A549 treated with CORT108297 at 1 μM for 4 hours (cell line): ENCODE results near the gene ARFRP1. TPM values are rescaled to one million over a fixed set of nuclear protein-coding genes. Genes with fewer than 3 reads are reported as not detected.

Experiments
- total RNA-seq: library from RNA; stranded (reverse); fragments of 200-300 nt; extraction: Qiagen RNA extraction; gene quantifications from 5 replicates; pipeline ENCODE4 v1.2.3, GENCODE V29; 2022

Gene ARFRP1
- 29.1 to 43.6 TPM (median 39.1 TPM) in 5 replicates for total RNA-seq

GRCh38 chr20:63707558-63708300, at the start of gene ARFRP1, which contains the start of gene ZGPAT:
ARFRP1 (minus strand) TSS chr20:63707976; CDS start chr20:63707091, 885 bp downstream.
ZGPAT (plus strand) TSS chr20:63708039; CDS start chr20:63708581, 542 bp downstream.

GRCh38 chr20:63739130-63740069, 31.6 kb upstream of the ARFRP1 start, which contains the start of gene SLC2A4RG:
SLC2A4RG (plus strand) TSS chr20:63739776; CDS start chr20:63739913, 137 bp downstream.

DNA sequence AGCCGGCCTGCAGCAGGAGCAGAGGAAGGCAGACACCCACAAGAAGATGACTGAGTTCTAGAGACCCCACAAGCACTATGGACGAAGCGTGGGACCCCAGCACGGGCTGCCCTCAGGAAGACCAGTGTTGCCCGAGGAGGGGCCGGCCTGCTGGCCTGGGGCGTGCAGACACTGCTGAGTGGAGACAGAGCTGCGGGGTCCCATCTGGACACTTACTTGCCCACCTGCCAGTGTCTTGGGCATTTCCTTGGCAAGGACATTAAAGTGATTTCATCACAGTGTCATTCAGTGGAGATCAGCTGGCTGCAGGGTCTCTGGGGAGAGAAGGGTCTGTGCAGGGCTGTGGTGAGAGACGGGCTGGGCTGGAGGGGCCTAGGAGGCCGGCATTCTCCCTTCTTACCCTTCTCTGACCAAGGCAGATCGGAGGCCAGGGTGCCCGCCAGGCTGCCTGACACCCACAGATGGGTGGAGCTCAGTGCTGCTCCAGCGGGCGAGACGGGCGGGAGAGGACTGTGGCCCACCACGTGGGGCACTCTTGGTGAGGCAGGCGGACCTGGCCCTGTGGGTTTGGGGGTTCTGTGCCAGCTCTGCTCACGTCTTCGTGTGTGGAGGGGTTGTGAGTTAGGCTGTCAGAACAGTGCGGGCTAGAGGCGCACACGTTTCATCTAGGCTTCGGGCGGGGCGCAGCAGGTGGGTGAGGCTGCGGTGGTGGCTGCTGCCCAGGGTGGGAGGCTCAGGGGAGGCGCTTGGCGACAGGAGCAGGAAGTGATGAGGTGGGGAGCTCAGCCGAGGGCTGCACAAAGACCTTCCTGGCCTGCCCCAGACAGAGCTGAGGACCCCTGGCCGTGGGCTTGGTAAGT, 28.3 kb upstream of the ARFRP1 start, which contains the start of gene LIME1:
Gene LIME1, plus strand, starts transcription at position 806 of the 860 bp plus-strand sequence. CDS start 886 bp downstream, outside the sequence.

DNA sequence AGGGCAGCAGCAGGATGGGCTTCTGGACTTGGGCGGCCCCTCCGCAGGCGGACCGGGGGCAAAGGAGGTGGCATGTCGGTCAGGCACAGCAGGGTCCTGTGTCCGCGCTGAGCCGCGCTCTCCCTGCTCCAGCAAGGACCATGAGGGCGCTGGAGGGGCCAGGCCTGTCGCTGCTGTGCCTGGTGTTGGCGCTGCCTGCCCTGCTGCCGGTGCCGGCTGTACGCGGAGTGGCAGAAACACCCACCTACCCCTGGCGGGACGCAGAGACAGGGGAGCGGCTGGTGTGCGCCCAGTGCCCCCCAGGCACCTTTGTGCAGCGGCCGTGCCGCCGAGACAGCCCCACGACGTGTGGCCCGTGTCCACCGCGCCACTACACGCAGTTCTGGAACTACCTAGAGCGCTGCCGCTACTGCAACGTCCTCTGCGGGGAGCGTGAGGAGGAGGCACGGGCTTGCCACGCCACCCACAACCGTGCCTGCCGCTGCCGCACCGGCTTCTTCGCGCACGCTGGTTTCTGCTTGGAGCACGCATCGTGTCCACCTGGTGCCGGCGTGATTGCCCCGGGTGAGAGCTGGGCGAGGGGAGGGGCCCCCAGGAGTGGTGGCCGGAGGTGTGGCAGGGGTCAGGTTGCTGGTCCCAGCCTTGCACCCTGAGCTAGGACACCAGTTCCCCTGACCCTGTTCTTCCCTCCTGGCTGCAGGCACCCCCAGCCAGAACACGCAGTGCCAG, 11.0 kb downstream of the ARFRP1 start, which contains the start of gene TNFRSF6B:
Gene TNFRSF6B, plus strand, starts transcription at position 25 of the 729 bp plus-strand sequence. Its CDS starts 116 bp downstream, at position 141.

GRCh38 chr20:63657937-63658748, 49.6 kb downstream of the ARFRP1 start, which contains the start of gene RTEL1:
RTEL1 (plus strand) TSS chr20:63658312; CDS start chr20:63659403, 1,091 bp downstream.

GRCh38 chr20:63653041-63653973, 54.5 kb downstream of the ARFRP1 start, which contains the start of gene STMN3:
STMN3 (minus strand) TSS chr20:63653424; CDS start chr20:63653345, 79 bp downstream.

Other genes with a start within 250 kb of the ARFRP1 start
- gene KCNQ2, start 235.3 kb downstream of the ARFRP1 start, total RNA-seq: 0.40 to 0.89 TPM (median 0.81 TPM) in 5 replicates
- gene EEF1A2, start 208.9 kb downstream of the ARFRP1 start, total RNA-seq: 141 to 180 TPM (median 158 TPM) in 5 replicates
- gene PPDPF, start 187.2 kb downstream of the ARFRP1 start, total RNA-seq: 273 to 372 TPM (median 330 TPM) in 5 replicates
- gene PTK6, start 170.6 kb downstream of the ARFRP1 start, total RNA-seq: 2.2 to 3.5 TPM (median 3.2 TPM) in 5 replicates
- not detected in 5 replicates for gene SRMS, start 160.2 kb downstream of the ARFRP1 start, total RNA-seq
- gene FNDC11, start 153.8 kb downstream of the ARFRP1 start, total RNA-seq: 0.13 to 0.38 TPM (median 0.17 TPM) in 5 replicates
- gene HELZ2, start 133.7 kb downstream of the ARFRP1 start, total RNA-seq: 7.3 to 13.1 TPM (median 9.4 TPM) in 5 replicates
- 8.5 to 11.7 TPM (median 10.5 TPM) in 5 replicates for gene GMEB2, start 80.9 kb downstream of the ARFRP1 start, total RNA-seq
- gene STMN3, start 54.6 kb downstream of the ARFRP1 start, total RNA-seq: 6.6 to 12.3 TPM (median 10.5 TPM) in 5 replicates
- gene RTEL1, start 49.7 kb downstream of the ARFRP1 start, total RNA-seq: 4.8 to 8.3 TPM (median 7.7 TPM) in 5 replicates
- gene TNFRSF6B, start 11.3 kb downstream of the ARFRP1 start, total RNA-seq: 0.47 to 1.4 TPM (median 0.76 TPM) in 5 replicates
- gene ZGPAT, start 63 bp upstream of the ARFRP1 start, total RNA-seq: 22.2 to 32.0 TPM (median 28.6 TPM) in 5 replicates
- gene LIME1, start 28.7 kb upstream of the ARFRP1 start, total RNA-seq: 4.0 to 12.2 TPM (median 10.7 TPM) in 5 replicates
- gene SLC2A4RG, start 31.8 kb upstream of the ARFRP1 start, total RNA-seq: 57.2 to 111 TPM (median 97.3 TPM) in 5 replicates
- gene ZBTB46, start 123.3 kb upstream of the ARFRP1 start, total RNA-seq: 0.66 to 0.99 TPM (median 0.84 TPM) in 5 replicates
- not detected in 5 replicates for gene ABHD16B, start 153.5 kb upstream of the ARFRP1 start, total RNA-seq
- 125 to 137 TPM (median 132 TPM) in 5 replicates for gene TPD52L2, start 157.3 kb upstream of the ARFRP1 start, total RNA-seq
- gene DNAJC5, start 187.2 kb upstream of the ARFRP1 start, total RNA-seq: 24.0 to 32.2 TPM (median 30.1 TPM) in 5 replicates
- 22.7 to 40.0 TPM (median 33.2 TPM) in 5 replicates for gene UCKL1, start 248.4 kb upstream of the ARFRP1 start, total RNA-seq